ENCODE data around the gene ATP12A. TPM values are rescaled to one million over a fixed set of nuclear protein-coding genes. Genes with fewer than 3 reads are reported as not detected.

ATP12A gene
- total and polyA plus RNA-seq, 5 experiments from 2014 or later, result not detected

DNA sequence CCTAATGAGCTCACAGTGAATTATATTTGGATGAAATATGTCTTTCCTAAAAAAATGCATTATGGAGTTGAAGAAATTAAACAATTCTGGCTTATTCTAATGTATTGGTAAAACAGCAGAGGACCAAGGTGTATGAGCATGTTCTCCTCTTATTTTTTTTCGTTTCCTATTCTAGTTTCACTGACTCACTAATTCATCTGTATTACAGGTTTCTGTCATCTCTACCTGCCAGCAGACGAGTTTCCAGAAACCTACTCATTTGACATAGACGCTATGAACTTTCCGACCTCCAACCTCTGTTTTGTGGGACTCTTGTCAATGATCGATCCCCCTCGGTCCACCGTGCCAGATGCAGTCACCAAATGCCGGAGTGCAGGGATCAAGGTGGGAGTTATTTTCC lies 20.3 kb downstream of the ATP12A start:
- Mint-ChIP-seq H3K9me3 (no peaks in the 10 kb centered on the region), H3K27me3 (peaks cover 1 to 16% (median 5%) of the 10 kb centered on the region in 5 donors), H3K4me3 (no peak overlapping the region), H3K4me1 (no peaks in the 10 kb centered on the region), H3K36me3 (no peaks in the 10 kb centered on the region), H3K27ac (no peak overlapping the region)
- POLR2A ChIA-PET, result no interaction called here
- no peak for DNase-seq
- no peak for ATAC-seq

GRCh38 chr13:24706886-24707585 lies 26.8 kb downstream of the ATP12A start:
- Mint-ChIP-seq H3K36me3 (no peaks in the 10 kb centered on the region), H3K27ac (peak overlapping the region in 3 of 10 donors; percentile 6 to 65 (median 53)), H3K9me3 (no peaks in the 10 kb centered on the region), H3K27me3 (no peaks in the 10 kb centered on the region), H3K4me3 (no peak overlapping the region), H3K4me1 (peaks cover 8 to 21% (median 15%) of the 10 kb centered on the region in 4 donors)
- DNase-seq (no peak), ATAC-seq (no peak)
- POLR2A ChIA-PET, result no interaction called here

DNA sequence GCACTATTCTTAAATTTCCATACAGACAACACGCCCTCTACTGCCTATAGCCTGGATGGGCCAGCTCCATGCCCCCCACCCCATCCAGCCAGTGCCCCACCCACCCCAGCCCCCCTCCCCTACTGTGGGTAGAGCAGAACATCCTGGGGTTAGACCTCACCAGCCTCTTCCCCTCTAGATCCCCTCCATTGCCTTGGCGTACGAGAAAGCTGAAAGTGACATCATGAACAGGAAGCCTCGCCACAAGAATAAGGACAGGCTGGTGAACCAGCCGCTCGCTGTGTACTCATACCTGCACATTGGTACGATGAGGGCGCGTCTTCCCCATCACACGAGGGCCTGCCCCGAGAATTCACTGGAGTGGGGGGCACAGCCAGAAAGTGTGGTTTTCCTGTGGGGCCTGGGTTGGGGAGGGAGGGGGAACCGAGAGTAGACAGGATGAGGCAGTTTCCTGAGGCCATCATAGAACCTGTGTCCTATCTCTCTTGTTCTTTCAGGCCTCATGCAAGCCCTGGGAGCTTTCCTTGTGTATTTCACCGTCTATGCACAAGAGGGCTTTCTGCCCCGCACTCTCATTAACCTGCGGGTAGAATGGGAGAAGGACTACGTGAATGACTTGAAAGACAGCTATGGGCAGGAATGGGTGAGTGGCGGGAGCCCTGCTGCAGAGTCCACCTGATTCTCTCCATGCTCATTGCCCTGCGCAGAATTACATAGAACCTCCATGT lies 29.1 kb downstream of the ATP12A start:
- H3K36me3 Mint-ChIP-seq, result no peaks in the 10 kb centered on the region
- H3K4me3 Mint-ChIP-seq, result peak overlapping the region; percentile 27 to 76 (median 72)
- DNase-seq (peak; percentile 25 to 87 (median 70)), ATAC-seq (peak; percentile 97 to 99)
- peak overlapping the region; percentile 55 to 96 (median 92) for H3K27ac Mint-ChIP-seq
- POLR2A ChIA-PET, result interaction anchor here (1.0 kb wide), 1 partner anchor 90 kb away, joined by 4 read pairs; no protein-coding TSS in a partner anchor
- peaks cover 8 to 21% (median 15%) of the 10 kb centered on the region in 4 donors for H3K4me1 Mint-ChIP-seq
- H3K27me3 Mint-ChIP-seq, result peaks cover 0 to 2% (median 0%) of the 10 kb centered on the region in 5 donors
- H3K9me3 Mint-ChIP-seq, result no peaks in the 10 kb centered on the region

GRCh38 chr13:24713022-24713421 lies 32.8 kb downstream of the ATP12A start:
- no peak for DNase-seq
- Mint-ChIP-seq H3K4me1 (peaks cover 8 to 25% (median 16%) of the 10 kb centered on the region in 4 donors), H3K27ac (peak overlapping the region in 2 of 10 donors; percentile 37 to 86), H3K27me3 (peaks cover 0 to 2% (median 1%) of the 10 kb centered on the region in 5 donors), H3K4me3 (no peak overlapping the region), H3K36me3 (no peaks in the 10 kb centered on the region), H3K9me3 (no peaks in the 10 kb centered on the region)
- ATAC-seq, result no peak
- POLR2A ChIA-PET, result no interaction called here

DNA sequence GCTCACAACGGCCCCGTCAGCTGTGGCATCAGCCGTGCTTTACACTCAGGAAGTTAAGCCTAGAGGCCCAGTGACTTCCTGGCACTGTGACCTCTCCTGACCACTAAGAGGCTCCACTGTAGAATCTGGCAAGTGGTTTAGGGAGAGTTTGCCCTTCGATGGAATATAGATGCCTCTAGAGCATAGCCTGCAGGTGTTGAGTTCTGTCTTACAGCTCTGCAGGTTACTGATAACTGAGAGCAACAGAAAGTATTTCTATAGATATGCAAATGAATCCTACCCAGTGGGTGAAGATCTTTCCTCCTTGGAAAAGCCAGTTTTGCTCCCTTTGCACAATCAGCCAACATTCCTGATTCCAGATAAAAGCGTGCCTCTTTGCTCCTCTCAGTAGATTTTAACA lies 35.8 kb downstream of the ATP12A start:
- Mint-ChIP-seq H3K9me3 (no peaks in the 10 kb centered on the region), H3K27me3 (peaks cover 0 to 3% (median 1%) of the 10 kb centered on the region in 5 donors), H3K4me1 (peaks cover 0 to 4% (median 2%) of the 10 kb centered on the region in 4 donors), H3K27ac (no peak overlapping the region), H3K4me3 (no peak overlapping the region), H3K36me3 (no peaks in the 10 kb centered on the region)
- ATAC-seq (no peak), DNase-seq (no peak)
- POLR2A ChIA-PET, result no interaction called here

DNA sequence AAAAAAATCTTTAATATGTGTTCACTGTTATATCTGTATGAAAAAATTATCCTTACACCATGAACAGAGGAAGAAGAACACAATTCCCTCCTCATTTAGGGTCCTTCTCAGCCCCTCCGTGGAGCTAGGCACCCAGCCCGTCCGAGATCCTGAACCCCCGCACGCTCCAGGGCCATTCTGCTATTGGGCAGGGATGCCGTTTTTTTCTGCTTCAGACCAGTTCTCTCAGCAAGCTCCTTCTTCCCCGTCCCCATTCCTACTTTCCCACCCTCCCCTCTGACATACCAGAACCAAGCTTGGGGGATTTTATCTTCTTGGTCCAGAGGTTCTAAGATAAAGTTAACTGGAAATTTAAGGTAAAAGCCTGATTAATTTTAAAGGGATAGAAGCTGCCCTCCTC lies 36.2 kb downstream of the ATP12A start:
- POLR2A ChIA-PET, result no interaction called here
- Mint-ChIP-seq H3K27ac (peak overlapping the region in 1 of 10 donors; percentile 37), H3K4me1 (peaks cover 0 to 4% (median 1%) of the 10 kb centered on the region in 4 donors)

GRCh38 chr13:24717217-24717616 lies 37.0 kb downstream of the ATP12A start:
- Mint-ChIP-seq H3K27me3 (peaks cover 0 to 3% (median 1%) of the 10 kb centered on the region in 5 donors), H3K9me3 (no peaks in the 10 kb centered on the region), H3K27ac (no peak overlapping the region), H3K4me3 (no peak overlapping the region), H3K36me3 (no peaks in the 10 kb centered on the region), H3K4me1 (peaks cover 0 to 4% (median under 1%) of the 10 kb centered on the region in 4 donors)
- DNase-seq (no peak), ATAC-seq (no peak)
- POLR2A ChIA-PET, result no interaction called here

More for the DNA sequence above, 36.2 kb downstream of the ATP12A start:
- DNase-seq, result no peak
- Mint-ChIP-seq H3K27me3 (peaks cover 0 to 3% (median 1%) of the 10 kb centered on the region in 5 donors), H3K9me3 (no peaks in the 10 kb centered on the region), H3K4me3 (no peak overlapping the region), H3K36me3 (no peaks in the 10 kb centered on the region)
- ATAC-seq, result no peak

- Mint-ChIP-seq H3K4me1 (peaks cover 0 to 4% (median under 1%) of the 10 kb centered on the region in 4 donors), H3K4me3 (no peak overlapping the region), H3K27ac (no peak overlapping the region), H3K9me3 (no peaks in the 10 kb centered on the region), H3K36me3 (no peaks in the 10 kb centered on the region), H3K27me3 (peaks cover 0 to 3% (median 1%) of the 10 kb centered on the region in 5 donors)
- POLR2A ChIA-PET, result no interaction called here
- DNase-seq (no peak), ATAC-seq (no peak)
Observed at GRCh38 chr13:24718192-24718965, 38.2 kb downstream of the ATP12A start.

DNA sequence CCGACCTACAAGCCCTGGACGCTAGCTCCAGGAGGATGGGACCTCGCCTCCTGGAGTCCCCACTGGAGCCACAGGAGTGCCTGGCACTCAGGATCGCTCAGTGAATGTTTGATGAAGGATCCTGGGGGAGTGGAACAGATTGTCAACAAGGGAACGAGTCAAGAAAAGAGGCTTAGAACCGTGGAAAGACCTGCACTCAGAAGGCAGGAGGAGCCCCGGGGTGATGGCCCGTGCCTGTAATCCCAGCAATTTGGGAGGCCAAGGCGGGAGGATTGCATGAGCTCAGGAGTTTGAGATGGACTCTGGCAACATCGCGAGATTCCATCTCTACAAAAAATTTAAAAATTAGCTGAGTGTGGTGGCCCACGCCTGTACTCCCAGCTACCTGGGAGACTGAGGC lies 38.9 kb downstream of the ATP12A start:
- peak overlapping the region in 2 of 10 donors; percentile 68 to 73 for H3K27ac Mint-ChIP-seq
- POLR2A ChIA-PET, result interaction anchor here (0.6 kb wide), 1 partner anchor 143 kb away, joined by 5 read pairs; no protein-coding TSS in a partner anchor
- H3K27me3 Mint-ChIP-seq, result peaks cover 0 to 3% (median 1%) of the 10 kb centered on the region in 5 donors
- no peak for DNase-seq
- no peak overlapping the region for H3K4me3 Mint-ChIP-seq
- no peaks in the 10 kb centered on the region for H3K9me3 Mint-ChIP-seq
- no peaks in the 10 kb centered on the region for H3K36me3 Mint-ChIP-seq
- H3K4me1 Mint-ChIP-seq, result peaks cover 0 to 4% (median under 1%) of the 10 kb centered on the region in 4 donors
- ATAC-seq, result no peak

DNA sequence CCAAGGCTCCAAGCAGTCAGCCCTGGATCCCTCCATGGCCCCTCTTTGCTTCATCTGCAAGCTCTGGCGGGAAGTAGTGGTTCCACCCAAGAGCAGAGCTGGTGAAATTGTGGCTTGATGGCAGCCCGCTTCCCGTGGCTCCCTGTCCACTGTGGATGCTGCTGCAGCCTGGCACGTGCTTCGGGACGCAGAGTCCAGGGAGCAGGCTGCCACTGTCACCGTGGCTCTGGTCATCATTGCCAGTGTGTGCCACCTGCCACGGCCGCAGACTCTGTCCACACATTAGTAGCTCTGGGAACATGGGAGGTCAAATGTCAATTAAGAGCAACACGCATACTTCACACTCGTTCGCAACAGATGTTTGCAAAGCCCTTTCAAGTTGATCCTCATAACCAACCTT lies 43.0 kb downstream of the ATP12A start:
- Mint-ChIP-seq H3K36me3 (no peaks in the 10 kb centered on the region), H3K9me3 (no peaks in the 10 kb centered on the region), H3K27ac (peak overlapping the region in 1 of 10 donors; percentile 20), H3K27me3 (peaks cover 0 to 8% (median 2%) of the 10 kb centered on the region in 5 donors), H3K4me1 (peaks cover 0 to 10% (median 4%) of the 10 kb centered on the region in 4 donors), H3K4me3 (no peak overlapping the region)
- DNase-seq (no peak), ATAC-seq (no peak)
- POLR2A ChIA-PET, result no interaction called here

GRCh38 chr13:24724714-24725113 lies 44.5 kb downstream of the ATP12A start:
- peaks cover 0 to 10% (median 4%) of the 10 kb centered on the region in 4 donors for H3K4me1 Mint-ChIP-seq
- no peak for DNase-seq
- POLR2A ChIA-PET, result no interaction called here
- no peak overlapping the region for H3K4me3 Mint-ChIP-seq
- H3K27me3 Mint-ChIP-seq, result peaks cover 0 to 8% (median 2%) of the 10 kb centered on the region in 5 donors
- H3K36me3 Mint-ChIP-seq, result no peaks in the 10 kb centered on the region
- H3K27ac Mint-ChIP-seq, result no peak overlapping the region
- no peak for ATAC-seq
- no peaks in the 10 kb centered on the region for H3K9me3 Mint-ChIP-seq

DNA sequence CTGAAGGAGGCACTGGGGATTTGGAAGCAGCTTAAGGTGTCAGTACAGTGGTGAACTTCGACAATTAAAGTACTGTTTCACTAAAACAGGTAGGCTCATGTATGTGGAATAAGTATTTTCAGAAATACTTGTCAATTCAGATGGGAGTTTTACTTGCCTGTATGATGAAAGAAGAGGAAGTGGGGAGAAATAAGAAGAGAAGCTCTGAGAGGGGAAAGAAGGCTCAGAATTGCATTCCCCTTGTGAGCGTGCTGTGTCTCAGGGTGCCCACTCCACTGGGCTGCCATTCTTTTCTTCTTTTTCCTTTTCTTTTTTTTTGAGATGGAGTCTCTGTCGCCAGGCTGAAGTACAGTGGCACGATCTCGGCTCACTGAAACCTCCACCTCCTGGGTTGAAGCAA lies 45.2 kb downstream of the ATP12A start:
- Mint-ChIP-seq H3K27me3 (peaks cover 0 to 8% (median 2%) of the 10 kb centered on the region in 5 donors), H3K36me3 (no peaks in the 10 kb centered on the region), H3K4me1 (peaks cover 0 to 10% (median 4%) of the 10 kb centered on the region in 4 donors), H3K27ac (no peak overlapping the region), H3K4me3 (no peak overlapping the region), H3K9me3 (no peaks in the 10 kb centered on the region)
- POLR2A ChIA-PET, result no interaction called here
- DNase-seq (no peak), ATAC-seq (no peak)
